Subcutaneous adipose tissue (tissue), 4 donors: Measurements from ENCODE around the gene ADAM15. TPM values are rescaled to one million over a fixed set of nuclear protein-coding genes. Genes with fewer than 3 reads are reported as not detected.

Experiments
- total RNA-seq, 4 donors: library from RNA; depleted of rRNA; stranded (reverse); fragments of >200 nt; gene quantifications; one replicate each; pipeline ENCODE4 v1.1.0, GENCODE V29; 2016
- TF ChIP-seq, protein P1 (sequence below): fragments of 450-650 bp; IDR thresholded peaks from one replicate; pipeline ENCODE4 v1.5.1; 2016; ENCODE audit warnings: low read depth, mild to moderate bottlenecking, control low read depth, antibody characterized with exemption, moderate library complexity

ADAM15 gene
- total RNA-seq, 4 donors from 2014 or later: 61.4 to 189 (median 87.5) TPM

DNA sequence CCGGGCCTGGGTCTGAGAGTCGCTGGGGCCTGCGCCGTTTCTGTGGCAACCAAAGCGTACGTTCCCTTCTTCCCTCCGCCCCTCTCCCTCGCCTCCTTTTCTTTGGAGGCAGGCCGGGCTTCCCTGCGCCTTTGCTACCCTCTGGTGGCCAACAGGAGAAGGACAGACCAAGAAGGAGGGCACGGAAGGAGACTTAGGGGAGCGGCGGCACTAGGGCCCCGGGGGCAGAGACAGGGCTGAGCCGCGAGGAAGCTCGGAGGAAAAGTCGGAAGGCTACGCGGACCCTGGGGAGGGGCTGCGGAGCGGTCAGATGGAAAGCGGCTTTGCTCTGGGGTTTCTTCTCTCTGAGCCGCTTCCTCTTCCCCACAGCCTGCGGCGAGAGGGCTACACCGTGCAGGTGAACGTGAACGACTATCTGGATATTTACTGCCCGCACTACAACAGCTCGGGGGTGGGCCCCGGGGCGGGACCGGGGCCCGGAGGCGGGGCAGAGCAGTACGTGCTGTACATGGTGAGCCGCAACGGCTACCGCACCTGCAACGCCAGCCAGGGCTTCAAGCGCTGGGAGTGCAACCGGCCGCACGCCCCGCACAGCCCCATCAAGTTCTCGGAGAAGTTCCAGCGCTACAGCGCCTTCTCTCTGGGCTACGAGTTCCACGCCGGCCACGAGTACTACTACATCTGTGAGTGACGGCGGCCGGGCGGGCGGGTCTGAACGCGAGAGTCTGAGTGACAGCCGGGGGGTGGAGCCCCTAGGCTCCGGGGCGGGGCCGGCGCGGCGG is 33.8 kb downstream of the ADAM15 start:
- TF ChIP-seq, protein P1, sequence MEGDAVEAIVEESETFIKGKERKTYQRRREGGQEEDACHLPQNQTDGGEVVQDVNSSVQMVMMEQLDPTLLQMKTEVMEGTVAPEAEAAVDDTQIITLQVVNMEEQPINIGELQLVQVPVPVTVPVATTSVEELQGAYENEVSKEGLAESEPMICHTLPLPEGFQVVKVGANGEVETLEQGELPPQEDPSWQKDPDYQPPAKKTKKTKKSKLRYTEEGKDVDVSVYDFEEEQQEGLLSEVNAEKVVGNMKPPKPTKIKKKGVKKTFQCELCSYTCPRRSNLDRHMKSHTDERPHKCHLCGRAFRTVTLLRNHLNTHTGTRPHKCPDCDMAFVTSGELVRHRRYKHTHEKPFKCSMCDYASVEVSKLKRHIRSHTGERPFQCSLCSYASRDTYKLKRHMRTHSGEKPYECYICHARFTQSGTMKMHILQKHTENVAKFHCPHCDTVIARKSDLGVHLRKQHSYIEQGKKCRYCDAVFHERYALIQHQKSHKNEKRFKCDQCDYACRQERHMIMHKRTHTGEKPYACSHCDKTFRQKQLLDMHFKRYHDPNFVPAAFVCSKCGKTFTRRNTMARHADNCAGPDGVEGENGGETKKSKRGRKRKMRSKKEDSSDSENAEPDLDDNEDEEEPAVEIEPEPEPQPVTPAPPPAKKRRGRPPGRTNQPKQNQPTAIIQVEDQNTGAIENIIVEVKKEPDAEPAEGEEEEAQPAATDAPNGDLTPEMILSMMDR: no peak

DNA sequence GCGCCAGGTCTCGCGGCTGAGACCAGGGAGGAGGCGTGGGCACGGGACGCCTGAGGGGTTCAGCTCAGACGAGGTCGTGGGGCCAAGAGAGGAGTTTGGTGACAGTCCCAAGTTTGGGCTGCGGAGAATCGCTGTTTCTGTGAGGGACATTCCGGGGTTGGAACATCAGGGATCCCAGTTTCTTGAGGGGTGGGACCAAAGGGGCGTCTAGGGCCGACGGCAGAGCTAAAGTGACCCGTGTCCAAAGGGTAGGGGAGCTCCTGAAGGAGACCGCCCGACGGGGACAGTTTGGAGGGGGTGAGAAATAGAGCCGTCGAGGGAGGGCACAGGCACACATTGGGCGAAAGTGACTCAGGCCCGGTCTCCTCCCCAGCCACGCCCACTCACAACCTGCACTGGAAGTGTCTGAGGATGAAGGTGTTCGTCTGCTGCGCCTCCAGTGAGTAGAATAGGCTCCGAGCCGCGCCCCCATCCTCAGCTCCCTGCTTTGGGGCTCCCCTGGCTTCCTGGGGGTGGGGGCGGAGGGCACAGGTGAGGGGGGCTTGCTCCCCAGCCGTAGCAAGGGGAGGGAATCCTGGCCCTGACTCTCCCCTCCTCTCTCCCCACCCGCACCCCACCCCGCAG is 34.5 kb downstream of the ADAM15 start:
- TF ChIP-seq, protein P1: no peak

DNA sequence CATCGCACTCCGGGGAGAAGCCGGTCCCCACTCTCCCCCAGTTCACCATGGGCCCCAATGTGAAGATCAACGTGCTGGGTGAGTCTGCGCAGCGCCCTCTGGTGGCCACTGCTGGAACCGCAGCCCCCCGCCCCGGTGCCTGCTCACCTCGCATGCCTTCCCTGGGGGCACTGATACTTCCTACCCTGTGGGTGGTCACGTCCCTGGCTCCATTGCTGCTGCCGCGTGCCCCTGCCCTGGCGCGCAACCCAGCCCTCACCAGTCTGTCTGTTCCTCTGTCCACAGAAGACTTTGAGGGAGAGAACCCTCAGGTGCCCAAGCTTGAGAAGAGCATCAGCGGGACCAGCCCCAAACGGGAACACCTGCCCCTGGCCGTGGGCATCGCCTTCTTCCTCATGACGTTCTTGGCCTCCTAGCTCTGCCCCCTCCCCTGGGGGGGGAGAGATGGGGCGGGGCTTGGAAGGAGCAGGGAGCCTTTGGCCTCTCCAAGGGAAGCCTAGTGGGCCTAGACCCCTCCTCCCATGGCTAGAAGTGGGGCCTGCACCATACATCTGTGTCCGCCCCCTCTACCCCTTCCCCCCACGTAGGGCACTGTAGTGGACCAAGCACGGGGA is 35.1 kb downstream of the ADAM15 start:
- TF ChIP-seq, protein P1: no peak

DNA sequence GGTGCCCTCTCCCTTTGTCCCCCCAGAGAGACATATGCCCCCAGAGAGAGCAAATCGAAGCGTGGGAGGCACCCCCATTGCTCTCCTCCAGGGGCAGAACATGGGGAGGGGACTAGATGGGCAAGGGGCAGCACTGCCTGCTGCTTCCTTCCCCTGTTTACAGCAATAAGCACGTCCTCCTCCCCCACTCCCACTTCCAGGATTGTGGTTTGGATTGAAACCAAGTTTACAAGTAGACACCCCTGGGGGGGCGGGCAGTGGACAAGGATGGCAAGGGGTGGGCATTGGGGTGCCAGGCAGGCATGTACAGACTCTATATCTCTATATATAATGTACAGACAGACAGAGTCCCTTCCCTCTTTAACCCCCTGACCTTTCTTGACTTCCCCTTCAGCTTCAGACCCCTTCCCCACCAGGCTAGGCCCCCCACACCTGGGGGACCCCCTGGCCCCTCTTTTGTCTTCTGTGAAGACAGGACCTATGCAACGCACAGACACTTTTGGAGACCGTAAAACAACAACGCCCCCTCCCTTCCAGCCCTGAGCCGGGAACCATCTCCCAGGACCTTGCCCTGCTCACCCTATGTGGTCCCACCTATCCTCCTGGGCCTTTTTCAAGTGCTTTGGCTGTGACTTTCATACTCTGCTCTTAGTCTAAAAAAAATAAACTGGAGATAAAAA is 35.9 kb downstream of the ADAM15 start:
- TF ChIP-seq, protein P1: no peak

DNA sequence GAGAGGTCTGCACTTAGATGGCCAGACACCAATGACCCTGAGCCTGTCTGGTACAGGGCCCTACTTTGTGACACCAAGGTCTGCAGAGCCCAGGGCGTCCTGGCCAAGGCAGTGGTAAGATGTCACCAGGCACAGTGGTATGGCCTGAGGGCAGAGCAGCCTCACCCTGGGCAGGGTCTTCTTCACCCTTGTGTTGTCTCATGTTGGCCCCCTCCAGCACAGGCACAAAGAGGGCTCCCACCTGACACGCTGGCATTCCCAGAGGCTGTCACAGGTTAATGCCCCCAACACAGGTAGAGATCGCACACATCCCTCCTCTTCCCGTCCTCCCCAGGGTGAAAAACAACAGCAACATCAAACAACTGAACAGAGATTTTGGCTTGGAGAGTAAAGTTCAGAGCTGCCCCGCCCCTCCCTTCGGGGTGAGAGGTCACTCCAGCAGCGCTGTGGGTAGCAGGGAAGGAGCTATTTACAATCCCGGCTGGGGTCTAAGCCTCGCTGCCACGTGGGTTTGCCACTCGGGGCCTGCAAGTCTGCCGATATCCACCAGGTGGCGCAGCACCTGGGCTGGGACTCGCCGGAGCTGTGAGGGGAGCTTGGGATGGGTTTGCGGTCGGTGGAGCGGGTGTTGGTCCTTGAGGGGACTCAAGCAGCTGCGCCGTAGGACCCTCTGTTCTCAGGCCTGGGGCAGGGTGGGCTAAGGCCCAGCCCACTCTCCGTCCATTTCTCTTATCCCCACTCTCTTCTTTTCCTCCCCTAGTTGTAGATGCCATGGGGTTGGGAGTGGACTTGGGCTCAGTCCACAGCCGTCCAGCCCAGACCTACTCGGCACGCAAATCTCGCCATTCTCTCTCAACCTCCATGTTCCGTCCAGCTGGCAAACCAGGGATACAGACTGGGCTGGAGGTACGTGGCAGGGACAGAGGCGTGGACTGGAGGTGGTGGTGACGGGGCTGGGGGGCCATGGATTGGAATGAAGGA is 40.2 kb downstream of the ADAM15 start:
- TF ChIP-seq, protein P1: no peak

DNA sequence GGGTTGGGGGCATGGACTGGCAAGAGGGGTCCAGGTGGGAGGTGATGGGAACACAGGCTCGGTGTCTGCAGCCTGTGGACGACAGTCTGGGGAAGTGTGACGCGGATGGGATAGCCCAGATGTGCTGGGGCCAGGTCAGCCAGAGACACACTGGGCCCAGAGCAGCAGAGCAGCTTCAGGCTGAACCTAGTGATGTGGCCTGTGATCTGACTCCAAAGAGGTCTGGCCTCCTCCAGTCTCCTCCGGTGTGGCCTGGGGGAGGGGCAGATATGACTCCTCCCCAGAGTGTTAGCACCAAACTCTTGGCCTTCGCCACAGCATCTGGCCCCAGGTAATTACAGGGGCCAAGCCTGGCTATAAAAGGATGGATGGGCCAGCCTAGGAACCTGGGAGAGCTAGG is 41.0 kb downstream of the ADAM15 start:
- TF ChIP-seq, protein P1: no peak
